SK-N-SH (cell line): ENCODE data around the gene NPHS1. TPM values are rescaled to one million over a fixed set of nuclear protein-coding genes. Genes with fewer than 3 reads are reported as not detected.

Source experiments
- CTCF ChIA-PET: fragments of 300-600, 350-600 bp; formaldehyde crosslinking; extraction: SDS; loops from one replicate; lab custom pipeline; 2021; lab: Yijun Ruan, JAX
- POLR2A ChIA-PET: fragments of 350-600 bp; sonication (Branson Sonifier 250); formaldehyde crosslinking; extraction: SDS; loops from one replicate; lab custom pipeline; 2020; ENCODE audit warnings: antibody characterized with exemption, inconsistent platforms; lab: Yijun Ruan, JAX
- DNase-seq: peaks from one replicate; pipeline ENCODE4 v3.0.0; 2012
- H2AFZ ChIP-seq: fragments of 200-600 bp; sonication (generic); 2 replicates; pipeline ENCODE4 v1.8.1; 2016; ENCODE audit warnings: antibody characterized with exemption, mild to moderate bottlenecking, low read depth
- H3F3A ChIP-seq: fragments of 200-600 bp; sonication (generic); replicated peaks from 2 replicates; pipeline ENCODE3; 2016; ENCODE audit warnings: antibody characterized with exemption, mild to moderate bottlenecking; ENCODE audit not compliant: insufficient read depth
- H3K27ac ChIP-seq, 2 experiments: fragments of 200-500 bp in 1 of 2; fragments of 200-600 bp in 1 of 2; sonication (Bioruptor generic) in 1 of 2; sonication (generic), shearing (Covaris generic) in 1 of 2; 2 replicates each; pipeline versions ENCODE4 v1.5.1 to v1.6.1; 2014 to 2016; ENCODE audit warnings: low read depth in 2 of 2, inconsistent platforms in 1 of 2, low read length in 1 of 2, mild to moderate bottlenecking in 1 of 2, mixed read lengths in 1 of 2
- H3K27me3 ChIP-seq: fragments of 200-600 bp; sonication (generic), shearing (Covaris generic); 2 replicates; pipeline ENCODE4 v1.6.1; 2016; ENCODE audit warnings: mixed run types; ENCODE audit not compliant: insufficient read depth
- H3K36me3 ChIP-seq, 2 experiments: fragments of 200-500 bp in 1 of 2; fragments of 200-600 bp in 1 of 2; sonication (Bioruptor generic) in 1 of 2; sonication (generic) in 1 of 2; replicated peaks in 1 of 2; 2 replicates each; pipeline versions ENCODE3 to v1.5.1; 2014 to 2016; ENCODE audit warnings: low read length in 1 of 2, mild to moderate bottlenecking in 1 of 2; ENCODE audit not compliant: insufficient read depth in 2 of 2, control insufficient read depth in 1 of 2
- H3K4me1 ChIP-seq, 2 experiments: fragments of 200-500 bp in 1 of 2; fragments of 200-600 bp in 1 of 2; sonication (Bioruptor generic) in 1 of 2; sonication (generic), shearing (Covaris generic) in 1 of 2; 2 replicates each; pipeline versions ENCODE4 v1.5.1 to v1.6.1; 2014 to 2016; ENCODE audit warnings: low read depth in 1 of 2, low read length in 1 of 2, mixed run types in 1 of 2; ENCODE audit not compliant: insufficient read depth in 2 of 2, control insufficient read depth in 1 of 2
- H3K4me2 ChIP-seq: fragments of 200-600 bp; sonication (generic), shearing (Covaris generic); 2 replicates; pipeline ENCODE4 v1.6.1; 2017; ENCODE audit warnings: mixed run types
- H3K4me3 ChIP-seq, 2 experiments: fragments of 200-500 bp in 1 of 2; fragments of 200-600 bp in 1 of 2; sonication (Bioruptor generic) in 1 of 2; sonication (generic), shearing (Covaris generic) in 1 of 2; 2 replicates each; pipeline versions ENCODE4 v1.5.1 to v1.8.1; 2014 to 2016; ENCODE audit warnings: low read depth in 2 of 2, inconsistent platforms in 1 of 2, low read length in 1 of 2, mild to moderate bottlenecking in 1 of 2, mixed read lengths in 1 of 2, moderate library complexity in 1 of 2
- H3K79me2 ChIP-seq: fragments of 200-600 bp; sonication (generic); 2 replicates; pipeline ENCODE4 v1.8.1; 2017; ENCODE audit warnings: mild to moderate bottlenecking; ENCODE audit not compliant: insufficient read depth
- H3K9ac ChIP-seq: fragments of 200-600 bp; sonication (generic); 2 replicates; pipeline ENCODE4 v1.6.1; 2017; ENCODE audit warnings: mixed run types
- H3K9me2 ChIP-seq: fragments of 200-600 bp; sonication (generic); 2 replicates; pipeline ENCODE4 v1.6.1; 2017; ENCODE audit warnings: mixed run types
- H3K9me3 ChIP-seq: fragments of 200-600 bp; sonication (generic); 2 replicates; pipeline ENCODE4 v1.6.1; 2017; ENCODE audit warnings: mixed run types, mild to moderate bottlenecking, moderate library complexity
- H4K20me1 ChIP-seq: fragments of 200-600 bp; sonication (generic); 2 replicates; pipeline ENCODE4 v1.6.1; 2017; ENCODE audit warnings: mild to moderate bottlenecking, mixed run types; ENCODE audit not compliant: insufficient read depth
- ELF1 ChIP-seq: IDR thresholded peaks from 2 replicates; pipeline ENCODE4 v1.4.0; 2012
- MXI1 ChIP-seq: IDR thresholded peaks from 2 replicates; pipeline ENCODE4 v1.6.1; 2012; ENCODE audit warnings: mild to moderate bottlenecking, low read depth, low read length, improper control_type of control experiment
- NRF1 ChIP-seq: IDR thresholded peaks from 2 replicates; pipeline ENCODE4 v1.6.1; 2012; ENCODE audit warnings: low read depth, mild to moderate bottlenecking, low read length
- RCOR1 ChIP-seq: fragments of 150-350 bp; IDR thresholded peaks from 2 replicates; pipeline ENCODE4 v1.6.1; 2017; ENCODE audit warnings: antibody characterized with exemption, low read length
- SIN3A ChIP-seq: IDR thresholded peaks from 2 replicates; pipeline ENCODE4 v1.6.1; 2012; ENCODE audit warnings: low read depth, mild to moderate bottlenecking, low read length, moderate library complexity, borderline replicate concordance
- USF2 ChIP-seq: fragments of 150-350 bp; IDR thresholded peaks from 2 replicates; pipeline ENCODE4 v1.6.1; 2017; ENCODE audit warnings: antibody characterized with exemption, low read length, low read depth, borderline replicate concordance
- WGBS: methylation state at CpG from one replicate; pipeline ENCODE4 v1.1.6; 2017; ENCODE audit warnings: low lambda C conversion rate; 5-methylcytosine and 5-hydroxymethylcytosine counted together
- polyA plus RNA-seq, 3 experiments: library from polyadenylated mRNA; depleted of rRNA; stranded (reverse); fragments of >200 nt; gene quantifications; 2 replicates each; pipeline ENCODE4 v1.2.3, GENCODE V29; 2012
- TF ChIP-seq, protein P1 (sequence below): IDR thresholded peaks from 2 replicates; pipeline ENCODE4 v1.4.0; 2012; ENCODE audit warnings: low read depth, borderline replicate concordance
- TF ChIP-seq, protein P2 (sequence below): IDR thresholded peaks from 2 replicates; pipeline ENCODE4; 2012
- TF ChIP-seq, protein P3 (sequence below): fragments of 150-350 bp; IDR thresholded peaks from 2 replicates; pipeline ENCODE4 v1.6.1; 2016; ENCODE audit warnings: mild to moderate bottlenecking, low read depth, low read length

The NPHS1 gene
- not detected in 2 replicates for polyA plus RNA-seq (2012; rRNA removed)
- polyA plus RNA-seq (2012; cell fraction: cytosol; rRNA removed): not detected in 2 replicates
- not detected in 2 replicates for polyA plus RNA-seq (2012; cell fraction: nucleus; rRNA removed)

- Histone ChIP-seq H2AFZ (no peak within 1 kb of the TSS), H3K27ac (no peak within 1 kb of the TSS), H3K36me3 (no peaks in the 10 kb centered on the region), H3K9ac (no peak within 1 kb of the TSS), H3F3A (no peaks in the 10 kb centered on the region), H4K20me1 (no peaks in the 10 kb centered on the region), H3K9me2 (no peaks in the 10 kb centered on the region), H3K4me2 (no peak within 1 kb of the TSS), H3K27me3 (peaks cover 24% of the 10 kb centered on the region), H3K79me2 (no peaks in the 10 kb centered on the region), H3K4me1 (peaks cover 0 to 9% of the 10 kb centered on the region in 2 experiments; a peak in 1 of 4 replicates), H3K9me3 (no peaks in the 10 kb centered on the region), H3K4me3 (no peak within 1 kb of the TSS)
- TF ChIP-seq, protein P1, sequence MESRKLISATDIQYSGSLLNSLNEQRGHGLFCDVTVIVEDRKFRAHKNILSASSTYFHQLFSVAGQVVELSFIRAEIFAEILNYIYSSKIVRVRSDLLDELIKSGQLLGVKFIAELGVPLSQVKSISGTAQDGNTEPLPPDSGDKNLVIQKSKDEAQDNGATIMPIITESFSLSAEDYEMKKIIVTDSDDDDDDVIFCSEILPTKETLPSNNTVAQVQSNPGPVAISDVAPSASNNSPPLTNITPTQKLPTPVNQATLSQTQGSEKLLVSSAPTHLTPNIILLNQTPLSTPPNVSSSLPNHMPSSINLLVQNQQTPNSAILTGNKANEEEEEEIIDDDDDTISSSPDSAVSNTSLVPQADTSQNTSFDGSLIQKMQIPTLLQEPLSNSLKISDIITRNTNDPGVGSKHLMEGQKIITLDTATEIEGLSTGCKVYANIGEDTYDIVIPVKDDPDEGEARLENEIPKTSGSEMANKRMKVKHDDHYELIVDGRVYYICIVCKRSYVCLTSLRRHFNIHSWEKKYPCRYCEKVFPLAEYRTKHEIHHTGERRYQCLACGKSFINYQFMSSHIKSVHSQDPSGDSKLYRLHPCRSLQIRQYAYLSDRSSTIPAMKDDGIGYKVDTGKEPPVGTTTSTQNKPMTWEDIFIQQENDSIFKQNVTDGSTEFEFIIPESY: no peak
- TF ChIP-seq SIN3A (no peak), MXI1 (no peak), USF2 (no peak), RCOR1 (no peak), ELF1 (no peak), NRF1 (no peak)
- TF ChIP-seq, protein P2, sequence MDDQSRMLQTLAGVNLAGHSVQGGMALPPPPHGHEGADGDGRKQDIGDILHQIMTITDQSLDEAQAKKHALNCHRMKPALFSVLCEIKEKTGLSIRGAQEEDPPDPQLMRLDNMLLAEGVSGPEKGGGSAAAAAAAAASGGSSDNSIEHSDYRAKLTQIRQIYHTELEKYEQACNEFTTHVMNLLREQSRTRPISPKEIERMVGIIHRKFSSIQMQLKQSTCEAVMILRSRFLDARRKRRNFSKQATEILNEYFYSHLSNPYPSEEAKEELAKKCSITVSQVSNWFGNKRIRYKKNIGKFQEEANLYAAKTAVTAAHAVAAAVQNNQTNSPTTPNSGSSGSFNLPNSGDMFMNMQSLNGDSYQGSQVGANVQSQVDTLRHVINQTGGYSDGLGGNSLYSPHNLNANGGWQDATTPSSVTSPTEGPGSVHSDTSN: no peak
- TF ChIP-seq, protein P3, sequence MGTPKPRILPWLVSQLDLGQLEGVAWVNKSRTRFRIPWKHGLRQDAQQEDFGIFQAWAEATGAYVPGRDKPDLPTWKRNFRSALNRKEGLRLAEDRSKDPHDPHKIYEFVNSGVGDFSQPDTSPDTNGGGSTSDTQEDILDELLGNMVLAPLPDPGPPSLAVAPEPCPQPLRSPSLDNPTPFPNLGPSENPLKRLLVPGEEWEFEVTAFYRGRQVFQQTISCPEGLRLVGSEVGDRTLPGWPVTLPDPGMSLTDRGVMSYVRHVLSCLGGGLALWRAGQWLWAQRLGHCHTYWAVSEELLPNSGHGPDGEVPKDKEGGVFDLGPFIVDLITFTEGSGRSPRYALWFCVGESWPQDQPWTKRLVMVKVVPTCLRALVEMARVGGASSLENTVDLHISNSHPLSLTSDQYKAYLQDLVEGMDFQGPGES: no peak
- ChIA-PET CTCF (interaction anchor here (1.0 to 1.9 kb wide), 2 partner anchors 14 to 18 kb away, joined by 3 to 5 read pairs; no protein-coding TSS in a partner anchor), POLR2A (no interaction called here)
- no peak for DNase-seq
- WGBS: 67% methylated on average over 5 of the region's 9 CpGs
These were observed at the start of gene NPHS1 for GRCh38 chr19:35852029-35852780. TSS of gene NPHS1 (minus strand) at chr19:35852504. CDS start at chr19:35851837, 667 bp downstream.
